GDM1 (cell line): ENCODE measurements around the gene DMGDH.

Experiments used
- DNase-seq: peaks from one replicate; lab custom pipeline; 2025; lab: John Stamatoyannopoulos, UW

The DMGDH gene

GRCh38 chr5:79062436-79062835 lies 7.0 kb downstream of the DMGDH start:
- no peak for DNase-seq

- DNase-seq: no peak
Measured at GRCh38 chr5:79059674-79060073, 9.8 kb downstream of the DMGDH start.

DNA sequence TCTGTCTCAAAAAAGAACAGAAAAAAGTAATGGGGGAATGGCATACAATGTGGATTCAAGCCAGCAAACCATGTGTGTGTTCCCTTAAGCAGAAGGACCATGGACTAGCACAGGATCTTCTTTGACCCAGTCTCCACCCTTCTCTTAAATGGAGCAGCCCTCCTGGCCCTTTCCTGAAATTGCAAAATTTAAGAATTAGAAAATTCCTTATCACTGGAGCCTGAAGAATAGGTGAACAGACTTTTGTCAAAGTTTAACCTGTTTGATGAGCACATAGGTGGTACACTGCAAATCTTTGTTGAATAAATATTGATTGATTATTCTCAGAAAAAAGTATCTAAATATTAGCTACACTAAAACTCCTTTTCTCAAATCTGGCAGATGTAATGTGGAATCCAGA lies 12.6 kb downstream of the DMGDH start:
- DNase-seq: no peak

DNA sequence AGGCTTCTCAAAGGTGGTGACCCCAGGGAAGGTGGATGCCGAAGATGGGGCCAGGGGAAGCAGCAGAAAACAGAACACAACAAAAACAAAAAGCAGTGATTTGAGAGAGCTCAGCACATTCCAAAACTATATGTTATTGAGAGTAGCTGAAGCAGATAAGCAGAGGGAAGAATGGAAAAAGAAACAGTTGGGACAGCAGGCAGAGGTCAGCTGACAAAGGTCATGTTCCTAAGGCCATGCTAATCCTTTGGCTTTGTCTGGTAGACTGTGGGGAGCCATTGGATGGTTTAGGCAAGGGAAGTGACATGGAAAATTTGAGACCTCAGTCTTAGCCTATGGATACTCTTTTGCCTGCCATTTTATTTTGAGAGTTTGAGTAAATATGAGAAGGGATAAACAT lies 14.5 kb downstream of the DMGDH start:
- DNase-seq: no peak

DNA sequence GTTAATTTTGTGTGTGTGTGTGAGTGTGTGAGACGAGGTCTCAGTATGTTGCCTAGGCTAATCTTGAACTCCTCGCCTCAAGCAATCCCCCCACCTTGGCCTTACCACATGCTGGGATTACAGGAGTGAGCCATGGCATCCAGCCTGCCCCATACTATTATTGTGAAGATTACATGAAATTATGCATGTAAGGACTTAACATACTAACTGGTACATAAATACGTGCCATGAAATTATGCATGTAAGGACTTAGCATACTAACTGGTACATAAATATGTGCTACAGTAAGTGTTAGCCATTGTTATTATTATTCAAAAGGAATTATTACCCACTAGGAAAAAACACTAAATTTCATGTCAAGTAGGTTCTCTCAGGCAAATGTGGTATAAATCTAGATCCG lies 16.2 kb downstream of the DMGDH start:
- DNase-seq: no peak

DNA sequence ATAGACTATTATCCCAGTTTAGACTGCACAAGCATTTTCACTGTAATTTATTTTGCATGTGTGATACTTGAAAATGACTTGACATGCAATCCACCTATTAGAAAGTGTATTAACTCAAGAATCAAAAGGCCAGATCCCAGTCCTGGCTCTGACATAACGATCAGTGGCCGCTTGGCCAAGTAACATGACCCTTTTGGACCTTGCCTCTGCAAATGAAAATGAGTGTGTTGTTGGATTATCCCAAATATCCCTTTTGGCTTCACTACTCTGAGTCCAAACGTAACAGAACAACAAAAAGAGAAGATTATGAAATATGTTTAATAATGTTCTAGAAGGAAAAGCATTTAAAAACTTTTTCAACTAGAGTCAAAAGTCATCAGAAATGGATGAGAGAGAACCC lies 19.0 kb downstream of the DMGDH start:
- no peak for DNase-seq

DNA sequence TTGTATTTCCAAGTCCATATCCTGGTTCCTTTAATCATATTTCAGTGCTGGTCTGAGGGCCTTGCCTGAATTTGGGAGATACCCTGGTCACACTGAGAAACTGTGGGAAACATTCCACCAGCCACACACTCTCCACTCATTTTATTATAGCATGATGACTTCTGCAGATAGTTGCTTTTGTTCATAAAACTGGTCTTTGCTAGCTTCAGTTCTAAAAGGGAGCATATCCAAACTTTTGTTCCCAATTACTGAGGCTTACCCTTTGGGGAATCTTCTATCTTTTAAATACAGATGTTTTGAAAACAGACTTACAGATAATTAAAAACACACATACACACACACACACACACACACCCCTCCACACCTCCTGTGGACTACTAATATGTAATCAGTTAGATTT lies 21.0 kb downstream of the DMGDH start:
- no peak for DNase-seq

DNA sequence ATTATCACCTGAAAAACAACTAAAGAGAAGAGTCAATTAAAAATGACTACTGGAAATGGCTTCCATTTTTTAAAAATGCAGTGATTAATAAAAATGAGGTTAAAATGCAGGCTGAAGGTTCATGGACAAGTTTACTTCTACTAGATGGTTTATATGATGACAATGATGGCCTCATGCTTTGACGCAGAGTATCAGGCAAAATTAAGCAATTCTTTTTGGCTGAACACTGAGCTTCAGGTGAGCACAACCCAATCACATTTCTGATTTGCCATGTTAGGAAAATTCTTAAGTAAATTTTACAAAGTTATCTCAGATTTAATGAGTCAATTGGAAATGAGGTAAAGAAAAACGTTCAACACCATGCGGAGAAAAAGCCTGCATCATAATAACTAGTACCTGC lies 22.3 kb downstream of the DMGDH start:
- no peak for DNase-seq

GRCh38 chr5:79042188-79042587 lies 27.3 kb downstream of the DMGDH start:
- DNase-seq: no peak

DNA sequence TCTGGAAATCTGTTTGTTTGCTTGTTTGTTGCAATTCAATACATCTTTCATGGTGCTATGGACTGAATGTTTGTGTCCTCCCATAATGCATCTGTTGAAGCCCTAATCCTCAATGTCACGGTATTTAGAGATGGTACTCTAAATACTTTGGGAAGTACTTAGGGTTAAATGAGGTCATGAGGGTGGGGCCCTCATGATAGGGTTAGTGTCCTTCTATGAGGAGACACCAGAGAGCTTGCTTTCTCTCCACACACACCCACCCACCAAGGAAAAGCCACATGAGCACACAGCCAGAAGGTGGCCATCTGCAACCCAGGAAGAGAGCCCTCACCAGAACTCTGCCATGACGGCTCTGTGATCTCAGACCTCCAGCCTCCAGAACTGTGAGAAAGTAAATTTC lies 32.7 kb downstream of the DMGDH start:
- no peak for DNase-seq

GRCh38 chr5:79035237-79035636 lies 34.2 kb downstream of the DMGDH start:
- DNase-seq: no peak

GRCh38 chr5:79032782-79033181 lies 36.7 kb downstream of the DMGDH start:
- no peak for DNase-seq

GRCh38 chr5:79032031-79032695 lies 37.3 kb downstream of the DMGDH start:
- DNase-seq: no peak

GRCh38 chr5:79031485-79031867 lies 38.0 kb downstream of the DMGDH start:
- DNase-seq: no peak

DNA sequence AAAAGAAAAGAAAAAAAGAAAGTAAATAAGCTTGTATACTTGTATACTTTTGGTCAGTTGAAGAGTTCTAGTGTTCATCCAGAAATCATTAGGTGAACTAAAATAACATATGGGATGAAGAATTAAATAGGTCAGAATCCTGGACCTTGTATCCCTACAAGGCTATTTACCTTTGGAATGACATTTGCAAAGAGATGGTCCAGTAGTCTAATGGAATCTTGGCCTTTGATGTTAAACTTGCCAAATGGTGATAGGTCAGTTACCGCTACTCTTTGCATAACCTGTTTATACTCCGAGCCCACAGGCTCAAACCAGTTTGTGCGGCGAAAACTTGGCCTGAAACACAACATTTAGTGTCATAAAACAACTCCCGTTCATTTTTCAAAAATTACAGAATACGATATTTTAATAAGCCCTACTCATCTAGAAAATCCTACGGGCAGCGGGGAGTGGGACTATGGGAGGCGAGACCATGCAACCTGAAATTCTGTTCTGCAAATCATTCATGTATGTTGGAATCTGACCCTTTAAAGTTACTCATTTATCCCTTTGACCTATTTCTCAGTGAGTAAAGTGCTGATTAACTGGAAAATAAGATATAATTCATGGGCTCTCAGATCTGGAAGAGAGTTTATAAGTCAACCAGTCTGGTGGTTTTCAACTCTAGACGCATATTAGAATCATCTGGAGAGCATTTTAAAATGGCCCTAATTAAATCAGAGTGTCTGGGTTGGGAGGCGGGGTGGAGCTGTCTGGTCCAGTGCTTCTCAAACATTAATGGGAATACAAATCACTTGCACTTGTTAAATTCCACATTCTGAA lies 38.6 kb downstream of the DMGDH start:
- DNase-seq: no peak

DNA sequence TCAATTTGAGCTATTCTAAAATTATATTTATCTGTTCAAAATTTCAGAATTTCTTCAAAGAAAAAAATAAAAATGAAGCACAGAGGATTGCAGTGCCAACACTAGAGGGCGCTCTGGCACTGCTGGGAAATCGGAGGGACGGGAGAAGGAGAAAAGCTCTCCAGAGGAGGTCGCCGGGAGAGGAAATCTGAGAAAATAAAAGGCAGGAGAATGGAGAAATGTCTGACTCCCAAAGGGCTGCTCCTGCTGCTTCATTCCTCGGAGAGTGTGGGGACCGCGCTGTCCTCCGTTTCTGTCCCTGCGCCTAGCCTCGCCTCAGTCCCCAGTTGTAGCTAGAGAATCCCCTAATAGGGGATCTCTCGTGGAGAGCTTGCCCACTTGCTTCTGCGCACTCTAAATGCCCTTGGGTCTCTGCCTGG lies 44.4 kb downstream of the DMGDH start:
- peak; percentile 16 for DNase-seq

DNA sequence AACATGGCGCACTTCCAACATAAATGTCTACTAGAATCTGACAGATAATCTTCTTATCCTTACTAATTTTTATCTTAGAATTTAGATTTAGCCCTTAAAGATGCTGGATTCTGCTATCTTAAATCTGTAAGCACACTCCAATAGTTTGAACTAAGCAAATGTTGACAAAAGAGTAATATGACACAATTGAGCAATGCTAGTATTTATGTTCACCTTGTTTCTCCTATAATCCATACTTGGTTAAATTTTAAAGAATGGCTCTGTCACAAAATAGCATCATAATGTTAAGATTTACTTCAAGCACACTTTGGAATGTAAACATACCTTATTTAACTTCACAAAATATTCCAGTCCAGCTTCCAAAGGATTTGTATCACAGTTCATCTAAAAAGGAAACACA lies 45.5 kb downstream of the DMGDH start:
- no peak for DNase-seq

DNA sequence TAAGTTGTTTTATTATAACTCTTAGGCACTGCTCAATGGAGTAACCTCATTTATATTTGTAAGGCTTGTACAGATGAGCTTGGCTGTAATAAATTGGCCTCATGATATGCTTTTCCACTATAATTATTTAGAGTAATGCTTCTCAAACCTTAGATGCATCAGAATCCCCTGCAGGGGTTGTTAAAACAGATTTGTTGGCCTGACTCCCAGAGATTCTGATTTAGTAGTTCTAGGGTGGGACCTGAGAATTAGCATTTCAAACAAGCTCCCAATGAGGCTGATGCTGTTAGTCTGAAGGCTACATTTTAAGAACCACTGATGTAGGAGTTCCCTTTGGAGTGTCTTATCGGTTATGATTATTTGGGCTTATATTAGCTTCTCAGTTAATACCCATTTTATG lies 46.1 kb downstream of the DMGDH start:
- DNase-seq: no peak

DNA sequence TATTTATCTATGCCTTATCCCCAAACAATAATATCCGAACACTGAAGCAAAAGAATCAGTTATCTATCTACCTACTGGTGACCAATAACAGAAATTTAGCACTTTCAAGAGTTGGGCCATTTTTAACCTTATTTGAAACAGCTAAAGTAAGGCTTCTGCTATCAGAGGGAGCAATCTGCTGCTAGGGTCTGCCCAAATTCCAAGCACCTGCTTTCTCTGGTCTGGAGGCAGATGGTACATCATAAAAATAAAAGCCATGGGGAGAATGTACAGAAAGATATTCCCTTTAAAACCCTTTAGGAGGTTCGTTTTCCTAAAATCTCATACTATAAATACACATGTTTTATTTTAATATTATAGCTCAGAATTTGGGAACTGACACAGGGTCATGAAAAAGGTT lies 46.7 kb downstream of the DMGDH start:
- no peak for DNase-seq

DNA sequence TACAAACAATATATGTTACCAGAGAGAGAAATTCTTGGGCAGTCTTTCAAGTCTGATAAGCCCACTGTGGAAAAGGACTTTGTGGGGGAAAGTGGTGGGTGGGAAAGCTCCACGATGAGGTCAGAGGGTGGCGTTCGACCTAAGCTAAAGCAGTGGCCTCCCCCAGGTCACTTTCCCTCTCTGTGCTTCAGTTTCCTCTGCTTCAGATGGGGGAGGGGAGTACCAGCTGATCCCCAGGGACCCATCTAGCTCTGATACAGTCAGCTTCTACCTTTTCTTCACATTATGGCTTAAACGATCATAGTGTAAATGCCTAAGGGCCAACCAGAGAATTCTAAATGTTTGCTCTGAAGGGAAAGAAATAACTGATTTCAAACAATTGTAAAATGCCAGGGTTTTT lies 47.7 kb downstream of the DMGDH start:
- no peak for DNase-seq

DNA sequence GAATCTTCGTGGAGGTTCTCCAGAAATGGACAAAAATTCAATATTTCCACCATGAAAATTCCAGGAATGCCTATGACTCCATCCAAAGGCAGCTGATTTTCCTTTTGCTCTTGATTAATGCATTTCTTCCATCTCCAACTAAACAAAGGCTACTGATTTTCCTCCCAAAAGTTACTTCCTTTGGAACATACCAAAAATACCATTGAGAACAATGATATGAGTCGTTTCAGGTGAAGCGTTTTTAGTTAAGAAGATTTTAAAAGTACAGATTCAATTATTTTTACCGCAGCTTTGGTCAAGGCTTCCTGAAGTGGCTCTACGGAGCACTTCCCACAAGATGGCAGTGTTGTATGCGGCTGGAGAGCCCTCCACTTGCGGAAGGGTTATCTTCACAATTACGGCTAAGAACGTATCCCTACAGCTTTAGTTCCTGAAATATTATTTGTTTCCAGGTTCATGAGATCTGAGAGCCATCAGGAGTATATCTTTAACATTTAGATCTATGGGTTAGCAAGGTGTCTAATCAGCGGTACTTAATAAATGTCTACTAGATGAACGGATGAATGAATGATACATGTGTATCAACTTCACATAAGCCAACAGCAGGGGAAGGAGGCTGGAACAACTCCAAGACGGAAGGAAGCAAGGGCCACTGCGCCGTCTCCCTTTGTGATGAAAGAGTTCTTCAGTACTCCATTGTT lies 48.5 kb downstream of the DMGDH start:
- DNase-seq: peak; percentile 43

DNA sequence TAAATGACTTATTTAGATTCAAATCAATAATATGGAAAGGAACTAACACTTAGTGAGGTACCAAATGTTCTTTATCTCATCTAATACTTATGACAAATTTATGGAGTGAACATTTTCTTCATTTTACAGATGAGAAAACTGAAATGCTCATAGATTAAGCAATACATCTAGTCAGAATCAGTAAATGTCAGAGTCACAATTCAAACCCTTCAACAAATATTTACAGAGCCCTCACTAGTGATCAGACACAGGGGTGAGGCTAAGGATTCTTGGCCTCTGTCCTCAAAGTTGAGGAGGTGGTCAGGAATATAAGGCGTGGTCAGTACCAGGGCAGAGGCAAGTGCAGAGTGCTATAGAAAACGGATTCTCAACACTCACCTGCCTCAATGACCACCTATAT lies 54.8 kb downstream of the DMGDH start:
- DNase-seq: no peak

DNA sequence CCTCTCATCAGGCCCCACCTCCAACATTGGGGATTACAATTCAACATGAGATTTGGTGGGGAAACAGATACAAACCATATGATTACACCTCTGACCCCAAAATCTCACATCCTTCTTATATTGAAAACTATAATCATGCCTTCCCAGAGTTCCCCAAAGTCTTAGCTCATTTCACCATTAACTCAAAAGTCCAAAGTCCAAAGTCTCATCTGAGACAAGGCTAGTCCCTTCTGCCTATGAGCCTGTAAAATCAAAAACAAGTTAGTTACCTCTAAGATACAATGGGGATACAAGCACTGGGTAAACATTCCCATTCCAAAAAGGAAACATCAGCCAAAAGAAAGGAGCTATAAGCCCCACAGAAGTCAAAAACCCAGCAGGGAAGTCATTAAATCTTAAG lies 57.6 kb downstream of the DMGDH start:
- no peak for DNase-seq
